HCT116 (cell line): ENCODE results near the gene TBC1D4. TPM values are rescaled to one million over a fixed set of nuclear protein-coding genes. Genes with fewer than 3 reads are reported as not detected.

Experiments used
- ATAC-seq: fragments of 200-7000 bp; cut with Tn5 transposase; 2 replicates; pipeline ENCODE4 v1.9.1; 2020; ENCODE audit warnings: mild to moderate bottlenecking, moderate library complexity
- BruUV-seq: library from RNA; stranded (reverse); fragments of 400-500 nt; replicated peaks from 2 replicates; lab custom pipeline; 2021; lab: Mats Ljungman, UMichigan
- CTCF ChIA-PET: fragments of 300-600 bp; sonication (Branson Sonifier 250); formaldehyde crosslinking; loops from one replicate; lab custom pipeline; 2021; ENCODE audit warnings: antibody characterized with exemption; lab: Charles Lee
- POLR2A ChIA-PET: fragments of 300-600, 350-600 bp; sonication (Branson Sonifier 250); formaldehyde crosslinking; loops from one replicate; lab custom pipeline; 2021; ENCODE audit warnings: antibody characterized with exemption; lab: Charles Lee
- RAD21 ChIA-PET, 2 experiments: fragments of 300-600 bp; sonication (Branson Sonifier 250); formaldehyde crosslinking; loops; one replicate each; lab custom pipeline; 2023; ENCODE audit warnings: low total read pairs in 2 of 2; ENCODE audit not compliant: uncharacterized antibody in 2 of 2, unreplicated experiment in 2 of 2, low non-redundant PET in 1 of 2; lab: Charles Lee
- DNase-seq: peaks from one replicate; pipeline ENCODE4 v3.0.0-alpha.2; 2010; ENCODE audit warnings: low read depth, low spot score
- H2AFZ ChIP-seq: fragments of 200-600 bp; shearing (Covaris generic), sonication (generic); 2 replicates; pipeline ENCODE4 v1.6.1; 2017; ENCODE audit warnings: low read depth, mixed run types, mixed read lengths, antibody characterized with exemption, low read length; ENCODE audit not compliant: poor library complexity, severe bottlenecking
- H3K27ac ChIP-seq: 2 replicates; pipeline ENCODE4 v1.5.1; 2012; ENCODE audit warnings: low read depth, low read length
- H3K27me3 ChIP-seq: fragments of 200-600 bp; sonication (generic); 2 replicates; pipeline ENCODE4 v1.6.1; 2016; ENCODE audit warnings: mixed run types, low read length, mixed read lengths; ENCODE audit not compliant: insufficient read depth
- H3K36me3 ChIP-seq, 2 experiments: fragments of 200-500 bp in 1 of 2; fragments of 200-600 bp in 1 of 2; sonication (Bioruptor generic) in 1 of 2; sonication (generic) in 1 of 2; 2 replicates each; pipeline versions ENCODE4 v1.5.1 to v1.6.1; 2014 to 2016; ENCODE audit warnings: low read length in 2 of 2, inconsistent platforms in 1 of 2, mixed read lengths in 1 of 2, mixed run types in 1 of 2; ENCODE audit not compliant: insufficient read depth in 2 of 2, control insufficient read depth in 1 of 2
- H3K4me1 ChIP-seq, 2 experiments: fragments of 200-600 bp in 1 of 2; sonication (generic) in 1 of 2; 2 replicates each; pipeline versions ENCODE4 v1.5.1 to v1.6.1; 2012 to 2017; ENCODE audit warnings: low read length in 2 of 2, inconsistent platforms in 1 of 2, mild to moderate bottlenecking in 1 of 2, mixed read lengths in 1 of 2, mixed run types in 1 of 2, moderate library complexity in 1 of 2; ENCODE audit not compliant: insufficient read depth in 2 of 2, control insufficient read depth in 1 of 2
- H3K4me2 ChIP-seq: fragments of 200-600 bp; sonication (generic); 2 replicates; pipeline ENCODE4 v1.6.1; 2017; ENCODE audit warnings: mixed run types, low read length, mixed read lengths
- H3K4me3 ChIP-seq, 2 experiments: fragments of 200-600 bp in 1 of 2; sonication (generic) in 1 of 2; replicated peaks in 1 of 2; 2 replicates each; pipeline ENCODE4 v1.5.1; 2011 to 2016; ENCODE audit warnings: low read length in 2 of 2, control low read depth in 1 of 2, low read depth in 1 of 2, mild to moderate bottlenecking in 1 of 2, mixed read lengths in 1 of 2, mixed run types in 1 of 2
- H3K79me2 ChIP-seq: fragments of 200-600 bp; sonication (generic); 2 replicates; pipeline ENCODE4 v1.6.1; 2017; ENCODE audit warnings: mild to moderate bottlenecking, mixed run types, low read length, moderate library complexity, mixed read lengths; ENCODE audit not compliant: insufficient read depth
- H3K9ac ChIP-seq: fragments of 200-600 bp; sonication (generic); 2 replicates; pipeline ENCODE4 v1.6.1; 2016; ENCODE audit warnings: low read length, mixed read lengths
- H3K9me2 ChIP-seq: fragments of 200-600 bp; sonication (generic), shearing (Covaris generic); 2 replicates; pipeline ENCODE4 v1.6.1; 2017; ENCODE audit warnings: mixed run types, mild to moderate bottlenecking, moderate library complexity; ENCODE audit not compliant: insufficient read depth
- H3K9me3 ChIP-seq, 2 experiments: fragments of 200-500 bp in 1 of 2; fragments of 200-600 bp in 1 of 2; sonication (Bioruptor generic) in 1 of 2; sonication (generic) in 1 of 2; 2 replicates each; pipeline ENCODE4 v1.6.1; 2014 to 2017; ENCODE audit warnings: low read length in 2 of 2, mixed read lengths in 2 of 2, inconsistent platforms in 1 of 2, low read depth in 1 of 2, mild to moderate bottlenecking in 1 of 2, mixed run types in 1 of 2, moderate library complexity in 1 of 2; ENCODE audit not compliant: control insufficient read depth in 1 of 2, insufficient read depth in 1 of 2
- H4K20me1 ChIP-seq: fragments of 200-600 bp; sonication (generic), shearing (Covaris generic); 2 replicates; pipeline ENCODE4 v1.6.1; 2017; ENCODE audit warnings: mixed run types, mild to moderate bottlenecking, moderate library complexity; ENCODE audit not compliant: insufficient read depth
- ATF3 ChIP-seq: IDR thresholded peaks from 2 replicates; pipeline ENCODE4 v1.6.1; 2012
- CBX3 ChIP-seq: IDR thresholded peaks from 2 replicates; pipeline ENCODE4 v1.6.1; 2012; ENCODE audit warnings: low read depth
- EGR1 ChIP-seq: IDR thresholded peaks from 2 replicates; pipeline ENCODE4 v1.6.1; 2012; ENCODE audit warnings: low read depth
- EZH2phosphoT487 ChIP-seq: fragments of 200-600 bp; IDR thresholded peaks from 2 replicates; pipeline ENCODE4 v1.6.1; 2018; ENCODE audit warnings: antibody characterized with exemption, borderline replicate concordance
- FOSL1 ChIP-seq: IDR thresholded peaks from 2 replicates; pipeline ENCODE4 v1.6.1; 2012; ENCODE audit warnings: low read depth
- JUND ChIP-seq: IDR thresholded peaks from 2 replicates; pipeline ENCODE4 v1.6.1; 2012
- MAX ChIP-seq: IDR thresholded peaks from 2 replicates; pipeline ENCODE4 v1.6.1; 2012
- POLR2A ChIP-seq: IDR thresholded peaks from 2 replicates; pipeline ENCODE4 v1.7.0; 2011; ENCODE audit warnings: borderline replicate concordance; ENCODE audit not compliant: insufficient read depth, insufficient read length; ENCODE audit errors: extremely low read depth
- POLR2AphosphoS5 ChIP-seq: IDR thresholded peaks from 2 replicates; pipeline ENCODE4 v1.6.1; 2011; ENCODE audit warnings: mild to moderate bottlenecking, low read depth, low read length, moderate library complexity
- RAD21 ChIP-seq: IDR thresholded peaks from 2 replicates; pipeline ENCODE4 v1.6.1; 2012; ENCODE audit warnings: low read depth, mild to moderate bottlenecking
- SP1 ChIP-seq: IDR thresholded peaks from 2 replicates; pipeline ENCODE4 v1.6.1; 2012; ENCODE audit warnings: low read depth
- SRF ChIP-seq: IDR thresholded peaks from 2 replicates; pipeline ENCODE4 v1.6.1; 2012; ENCODE audit warnings: low read depth
- TCF7L2 ChIP-seq: IDR thresholded peaks from 2 replicates; pipeline ENCODE4 v1.7.0; 2011; ENCODE audit warnings: borderline replicate concordance, inconsistent platforms; ENCODE audit not compliant: insufficient read depth, insufficient read length; ENCODE audit errors: extremely low read depth
- ZFX ChIP-seq: fragments of 450-650 bp; IDR thresholded peaks from 2 replicates; pipeline ENCODE4 v1.6.1; 2017
- ZNF274 ChIP-seq: fragments of 200-500 bp; sonication (Bioruptor generic); IDR thresholded peaks from 2 replicates; pipeline ENCODE4 v1.6.1; 2014; ENCODE audit warnings: mild to moderate bottlenecking, low read depth, low read length, inconsistent platforms
- intact Hi-C: fragments of 100-400 bp; cut with micrococcal nuclease; formaldehyde crosslinking; loops from 2 replicates; pipeline ENCODE4 v1.10.0; 2022
- total RNA-seq: library from RNA; stranded (reverse); gene quantifications from one replicate; pipeline ENCODE4 v1.2.1, GENCODE V29; 2021; ENCODE audit not compliant: unreplicated experiment
- TF ChIP-seq, protein P1 (sequence below), 3 experiments: fragments of 200-600 bp in 1 of 3; sonication (generic) in 1 of 3; IDR thresholded peaks in 2 of 3; conservative IDR thresholded peaks in 1 of 3; 2 replicates each; pipeline ENCODE4 v1.5.1; 2012 to 2017; ENCODE audit warnings: low read depth in 2 of 3, low read length in 2 of 3, antibody characterized with exemption in 1 of 3, borderline replicate concordance in 1 of 3, control low read depth in 1 of 3, mild to moderate bottlenecking in 1 of 3, mixed read lengths in 1 of 3, mixed run types in 1 of 3, moderate library complexity in 1 of 3; ENCODE audit not compliant: insufficient read depth in 1 of 3

The TBC1D4 gene
- total RNA-seq, 1 experiment from 2014 or later: 24.6 TPM

- H3K9me3 ChIP-seq: no peaks in the 10 kb centered on the region
These were observed 122.7 kb downstream of the TBC1D4 start for GRCh38 chr13:75359266-75359665.

DNA sequence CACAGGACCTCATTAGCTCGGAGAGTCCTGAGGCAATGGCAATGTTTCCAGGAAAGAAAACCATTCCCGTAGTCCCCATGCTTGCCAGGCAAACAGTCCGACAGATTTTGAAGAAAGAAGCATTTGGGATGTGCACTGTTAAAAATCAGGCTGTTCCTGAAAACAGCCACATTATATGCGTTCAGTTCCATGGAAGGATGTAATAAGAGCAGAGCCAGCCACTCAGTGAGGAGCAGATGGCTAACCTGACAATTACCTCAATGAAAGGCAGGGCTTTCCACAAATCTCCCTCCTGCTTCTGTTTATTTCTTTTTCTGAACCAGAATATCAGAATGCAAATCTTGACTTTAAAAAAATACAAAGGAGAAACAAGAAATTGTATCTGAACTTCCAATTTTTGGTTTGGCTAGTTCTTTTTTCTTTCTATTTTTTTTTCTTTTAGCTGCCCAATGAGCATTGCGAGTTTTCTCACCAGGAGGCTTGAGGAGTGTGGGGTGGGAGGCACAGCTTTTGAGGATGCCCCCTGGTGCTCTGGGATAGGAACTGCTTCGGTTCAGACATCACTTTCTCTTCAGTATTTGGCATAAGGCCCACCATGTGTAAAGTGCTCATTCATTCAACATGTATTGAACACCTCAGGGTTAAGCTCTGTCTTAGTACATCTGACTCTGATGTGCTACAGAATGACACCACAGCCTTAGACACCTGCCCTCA lies 124.2 kb downstream of the TBC1D4 start:
- TF ChIP-seq FOSL1 (no peak), CBX3 (0 out of 2 replicates have a peak, but pooled peaks have one; percentile 50), ATF3 (no peak), JUND (no peak), TCF7L2 (no peak), ZFX (no peak), EGR1 (no peak), POLR2AphosphoS5 (no peak), POLR2A (no peak), ZNF274 (no peak), RAD21 (0 out of 2 replicates have a peak, but pooled peaks have one; percentile 21)
- TF ChIP-seq, protein P1, sequence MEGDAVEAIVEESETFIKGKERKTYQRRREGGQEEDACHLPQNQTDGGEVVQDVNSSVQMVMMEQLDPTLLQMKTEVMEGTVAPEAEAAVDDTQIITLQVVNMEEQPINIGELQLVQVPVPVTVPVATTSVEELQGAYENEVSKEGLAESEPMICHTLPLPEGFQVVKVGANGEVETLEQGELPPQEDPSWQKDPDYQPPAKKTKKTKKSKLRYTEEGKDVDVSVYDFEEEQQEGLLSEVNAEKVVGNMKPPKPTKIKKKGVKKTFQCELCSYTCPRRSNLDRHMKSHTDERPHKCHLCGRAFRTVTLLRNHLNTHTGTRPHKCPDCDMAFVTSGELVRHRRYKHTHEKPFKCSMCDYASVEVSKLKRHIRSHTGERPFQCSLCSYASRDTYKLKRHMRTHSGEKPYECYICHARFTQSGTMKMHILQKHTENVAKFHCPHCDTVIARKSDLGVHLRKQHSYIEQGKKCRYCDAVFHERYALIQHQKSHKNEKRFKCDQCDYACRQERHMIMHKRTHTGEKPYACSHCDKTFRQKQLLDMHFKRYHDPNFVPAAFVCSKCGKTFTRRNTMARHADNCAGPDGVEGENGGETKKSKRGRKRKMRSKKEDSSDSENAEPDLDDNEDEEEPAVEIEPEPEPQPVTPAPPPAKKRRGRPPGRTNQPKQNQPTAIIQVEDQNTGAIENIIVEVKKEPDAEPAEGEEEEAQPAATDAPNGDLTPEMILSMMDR (IDR thresholded peaks at IDR 0.05 in 2 of 3, conservative IDR thresholded peaks at IDR 0.05 in 1 of 3; ENCODE audit: borderline replicate concordance in 1 of 3, insufficient read depth in 1 of 3, low read depth in 2 of 3, low read length in 2 of 3): peak; percentile 24 to 84 (median 73); a peak in 5 of 6 replicates
- TF ChIP-seq, all 23 proteins: peak for 3
- H3K9ac ChIP-seq: 0 out of 2 replicates have a peak overlapping the region, but pooled peaks have one; percentile 25
- H3K27me3 ChIP-seq: no peaks in the 10 kb centered on the region
- ChIA-PET RAD21 (no interaction called here), POLR2A (interaction anchor here (1.2 kb wide), 1 partner anchor 12 kb away, joined by 3 read pairs; no protein-coding TSS in a partner anchor), CTCF (interaction anchor here (0.7 to 2.5 kb wide), 5 partner anchors 9 to 1155 kb away, joined by 3 to 18 read pairs (median 4); no protein-coding TSS in a partner anchor)
- no peak overlapping the region for H2AFZ ChIP-seq
- intact Hi-C loops: no loop called here
- H3K4me1 ChIP-seq: peaks cover 19 to 28% of the 10 kb centered on the region in 2 experiments
- no TSS peak for BruUV-seq
- no peak overlapping the region for H3K27ac ChIP-seq
- DNase-seq (peak; percentile 72), ATAC-seq (peak; percentile 89)
- H3K36me3 ChIP-seq: no peaks in the 10 kb centered on the region
- no peaks in the 10 kb centered on the region for H4K20me1 ChIP-seq
- no peaks in the 10 kb centered on the region for H3K9me2 ChIP-seq
- no peaks in the 10 kb centered on the region for H3K9me3 ChIP-seq
- H3K79me2 ChIP-seq: no peaks in the 10 kb centered on the region; the same call in 1 of the 2 replicates
- peak overlapping the region; percentile 40; the same call in 1 of the 2 replicates for H3K4me2 ChIP-seq
- no peak overlapping the region for H3K4me3 ChIP-seq

More at GRCh38 chr13:75359266-75359665, 122.7 kb downstream of the TBC1D4 start:
- DNase-seq: peak; percentile 74
- peaks cover 19 to 43% of the 10 kb centered on the region in 2 experiments for H3K4me1 ChIP-seq
- no peak overlapping the region; a peak in 1 of 4 replicates for H3K4me3 ChIP-seq
- ATAC-seq: peak; percentile 84
- no peaks in the 10 kb centered on the region for H3K36me3 ChIP-seq
- ChIA-PET RAD21 (no interaction called here), POLR2A (no interaction called here), CTCF (interaction anchor here (2.5 kb wide), 1 partner anchor 8 kb away, joined by 18 read pairs; no protein-coding TSS in a partner anchor)
- peak overlapping the region; percentile 48 for H3K4me2 ChIP-seq
- no peaks in the 10 kb centered on the region for H3K27me3 ChIP-seq
- H2AFZ ChIP-seq: no peak overlapping the region
- H3K9ac ChIP-seq: no peak overlapping the region
- intact Hi-C loops: no loop called here
- H4K20me1 ChIP-seq: no peaks in the 10 kb centered on the region
- H3K27ac ChIP-seq: peak overlapping the region; percentile 40; the same call in 1 of the 2 replicates
- no peaks in the 10 kb centered on the region for H3K9me2 ChIP-seq
- peaks cover 6% of the 10 kb centered on the region; the same call in 1 of the 2 replicates for H3K79me2 ChIP-seq
- TF ChIP-seq FOSL1 (peak; percentile 72), TCF7L2 (no peak), SP1 (peak; percentile 48; the same call in 1 of the 2 replicates), JUND (peak; percentile 53), SRF (peak; percentile 20; the same call in 1 of the 2 replicates), MAX (no peak), EZH2phosphoT487 (no peak)
- no TSS peak for BruUV-seq
